Smooth muscle cell (in vitro differentiated cells): Measurements from ENCODE around the gene BEND3. TPM values are rescaled to one million over a fixed set of nuclear protein-coding genes. Genes with fewer than 3 reads are reported as not detected.
A peak's percentile ranks its signal among the peaks of the same experiment; 100 is the strongest.

Experiments
- DNase-seq: peaks from one replicate; lab custom pipeline; 2025; ENCODE audit not compliant: unreplicated experiment; lab: John Stamatoyannopoulos, UW
- H2AFZ ChIP-seq: fragments of 200-600 bp; sonication (generic); 2 replicates; pipeline ENCODE4 v1.6.0; 2016; ENCODE audit warnings: antibody characterized with exemption, low read depth, mild to moderate bottlenecking
- H3F3A ChIP-seq: fragments of 200-600 bp; sonication (generic); 2 replicates; pipeline ENCODE4 v1.6.0; 2017; ENCODE audit warnings: antibody characterized with exemption, low read depth
- H3K27ac ChIP-seq: fragments of 200-600 bp; sonication (generic); 2 replicates; pipeline ENCODE4 v1.5.1; 2016; ENCODE audit warnings: low read depth, mild to moderate bottlenecking
- H3K27me3 ChIP-seq: fragments of 200-600 bp; sonication (generic); 2 replicates; pipeline ENCODE4 v1.6.1; 2016; ENCODE audit warnings: low read depth, mild to moderate bottlenecking
- H3K36me3 ChIP-seq: fragments of 200-600 bp; sonication (generic); 2 replicates; pipeline ENCODE4 v1.5.1; 2016; ENCODE audit warnings: low read depth
- H3K4me1 ChIP-seq: fragments of 200-600 bp; sonication (generic); 2 replicates; pipeline ENCODE4 v1.5.1; 2016; ENCODE audit warnings: low read depth
- H3K4me2 ChIP-seq: fragments of 200-600 bp; sonication (generic); 2 replicates; pipeline ENCODE4 v1.6.0; 2016; ENCODE audit warnings: mild to moderate bottlenecking
- H3K4me3 ChIP-seq: fragments of 200-600 bp; sonication (generic); 2 replicates; pipeline ENCODE4 v1.5.1; 2016; ENCODE audit warnings: mild to moderate bottlenecking
- H3K79me2 ChIP-seq: fragments of 200-600 bp; sonication (generic); 2 replicates; pipeline ENCODE4 v1.6.0; 2016; ENCODE audit warnings: low read depth, mild to moderate bottlenecking
- H3K9ac ChIP-seq: fragments of 200-600 bp; sonication (generic); 2 replicates; pipeline ENCODE4 v1.6.0; 2016; ENCODE audit warnings: low read depth
- H3K9me3 ChIP-seq: fragments of 200-600 bp; sonication (generic); replicated peaks from 2 replicates; pipeline ENCODE4 v1.5.1; 2016; ENCODE audit warnings: low read depth
- H4K20me1 ChIP-seq: fragments of 200-600 bp; sonication (generic); 2 replicates; pipeline ENCODE4 v1.6.0; 2016; ENCODE audit warnings: low read depth
- CTCF ChIP-seq: fragments of 200-600 bp; sonication (generic); IDR thresholded peaks from 2 replicates; pipeline ENCODE4 v1.5.1; 2017; ENCODE audit warnings: borderline replicate concordance, mild to moderate bottlenecking, antibody characterized with exemption; ENCODE audit not compliant: insufficient read depth, poor library complexity, severe bottlenecking
- WGBS: methylation state at CpG from one replicate; pipeline ENCODE4 v1.1.7; 2016; ENCODE audit warnings: low lambda C conversion rate; 5-methylcytosine and 5-hydroxymethylcytosine counted together
- polyA plus RNA-seq: library from polyadenylated mRNA; unstranded; fragments of >200 nt; fragmentation: Nextera tagmentation; extraction: Ambion mirVana; gene quantifications from 2 replicates; pipeline ENCODE4 v1.2.1, GENCODE V29; 2016
- total RNA-seq: library from RNA; depleted of rRNA; stranded (reverse); fragments of >200 nt; gene quantifications from 2 replicates; pipeline ENCODE4 v1.2.3, GENCODE V29; 2014

Gene BEND3
- total and polyA plus RNA-seq, 2 experiments from 2014 or later = 2.3 to 3.5 TPM

- Histone ChIP-seq H3K4me1 (no peaks in the 10 kb centered on the region), H3K9me3 (no peaks in the 10 kb centered on the region), H4K20me1 (no peaks in the 10 kb centered on the region), H3K27me3 (no peaks in the 10 kb centered on the region), H3F3A (peaks cover 5% of the 10 kb centered on the region), H3K4me2 (no peak overlapping the region), H2AFZ (no peak overlapping the region), H3K9ac (no peak overlapping the region), H3K27ac (no peak overlapping the region), H3K4me3 (no peak overlapping the region), H3K79me2 (no peaks in the 10 kb centered on the region), H3K36me3 (no peaks in the 10 kb centered on the region)
- TF ChIP-seq CTCF = peak; percentile 64
- 74% methylated on average over 8 of the region's 8 CpGs for WGBS
- DNase-seq = no peak
Measured at GRCh38 chr6:107132330-107132954, 17.1 kb upstream of the BEND3 start.

GRCh38 chr6:107129370-107129925, 14.1 kb upstream of the BEND3 start:
- WGBS = 68% methylated on average over 9 of the region's 9 CpGs
- H3K4me1 ChIP-seq = no peaks in the 10 kb centered on the region
- peak overlapping the region; percentile 39 for H3K4me2 ChIP-seq
- H3K9me3 ChIP-seq = no peaks in the 10 kb centered on the region
- no peaks in the 10 kb centered on the region for H3K27me3 ChIP-seq
- no peak for DNase-seq
- H3K79me2 ChIP-seq = no peaks in the 10 kb centered on the region
- H3K27ac ChIP-seq = peak overlapping the region; percentile 28
- TF ChIP-seq CTCF = no peak
- no peak overlapping the region for H2AFZ ChIP-seq
- H4K20me1 ChIP-seq = no peaks in the 10 kb centered on the region
- no peak overlapping the region for H3K9ac ChIP-seq
- peaks cover 5% of the 10 kb centered on the region for H3F3A ChIP-seq
- no peaks in the 10 kb centered on the region for H3K36me3 ChIP-seq
- no peak overlapping the region for H3K4me3 ChIP-seq

GRCh38 chr6:107128577-107128976, 13.3 kb upstream of the BEND3 start:
- DNase-seq = no peak
- H3K27ac ChIP-seq = no peak overlapping the region
- no peaks in the 10 kb centered on the region for H3K27me3 ChIP-seq
- no peak for TF ChIP-seq CTCF
- H3K79me2 ChIP-seq = no peaks in the 10 kb centered on the region
- no peaks in the 10 kb centered on the region for H3K36me3 ChIP-seq
- 91% methylated on average over 2 of the region's 2 CpGs for WGBS
- H3K4me3 ChIP-seq = no peak overlapping the region
- no peak overlapping the region for H3K4me2 ChIP-seq
- no peaks in the 10 kb centered on the region for H3K9me3 ChIP-seq
- no peak overlapping the region for H3K9ac ChIP-seq
- no peaks in the 10 kb centered on the region for H4K20me1 ChIP-seq
- no peak overlapping the region for H2AFZ ChIP-seq
- H3K4me1 ChIP-seq = no peaks in the 10 kb centered on the region
- peaks cover 5% of the 10 kb centered on the region for H3F3A ChIP-seq

- H3K27me3 ChIP-seq = no peaks in the 10 kb centered on the region
- TF ChIP-seq CTCF = no peak
- WGBS = 46% methylated on average over 1 of the region's 1 CpG
- H3K4me2 ChIP-seq = no peak overlapping the region
- no peaks in the 10 kb centered on the region for H3K79me2 ChIP-seq
- no peak for DNase-seq
- no peak overlapping the region for H3K4me3 ChIP-seq
- no peaks in the 10 kb centered on the region for H3K9me3 ChIP-seq
- no peaks in the 10 kb centered on the region for H3K36me3 ChIP-seq
- H3K27ac ChIP-seq = no peak overlapping the region
- H2AFZ ChIP-seq = no peak overlapping the region
- H3F3A ChIP-seq = peaks cover 5% of the 10 kb centered on the region
- no peaks in the 10 kb centered on the region for H4K20me1 ChIP-seq
- H3K9ac ChIP-seq = no peak overlapping the region
- no peaks in the 10 kb centered on the region for H3K4me1 ChIP-seq
Measured at GRCh38 chr6:107128175-107128574, 12.9 kb upstream of the BEND3 start.
